Measurements from ENCODE around the gene DOCK9. TPM values are rescaled to one million over a fixed set of nuclear protein-coding genes. Genes with fewer than 3 reads are reported as not detected.

DOCK9 gene
- total RNA-seq, 1 donor from 2014 or later: 25.5 TPM

Other genes starting within 250 kb of the DOCK9 start
- gene SLC15A1, start 225.4 kb downstream of the DOCK9 start, total RNA-seq: not detected in 2 replicates
- gene UBAC2, start 222.8 kb upstream of the DOCK9 start, total RNA-seq: 40.6 and 51.0 TPM in 2 replicates